DND-41 (cell line): Measurements from ENCODE around the gene ICA1.

Source experiments
- ATAC-seq: fragments of 200-7000 bp; cut with Tn5 transposase; 3 replicates; pipeline ENCODE4 v1.9.1; 2021; ENCODE audit warnings: low read depth; ENCODE audit not compliant: insufficient read depth
- DNase-seq: peaks from one replicate; pipeline ENCODE4 v3.0.0-alpha.2; 2020
- H2AFZ ChIP-seq: 2 replicates; pipeline ENCODE4 v1.6.0; 2012; ENCODE audit warnings: low read depth, low read length
- H3K27ac ChIP-seq: 2 replicates; pipeline ENCODE4 v1.5.1; 2012; ENCODE audit warnings: low read length, inconsistent platforms
- H3K27me3 ChIP-seq: fragments of 200-600 bp; sonication (generic); 2 replicates; pipeline ENCODE4 v1.6.0; 2012; ENCODE audit warnings: low read length, mild to moderate bottlenecking, inconsistent platforms; ENCODE audit not compliant: insufficient read depth, poor library complexity
- H3K36me3 ChIP-seq: 2 replicates; pipeline ENCODE4 v1.5.1; 2012; ENCODE audit warnings: low read length, inconsistent platforms; ENCODE audit not compliant: insufficient read depth
- H3K4me1 ChIP-seq: 2 replicates; pipeline ENCODE4 v1.5.1; 2012; ENCODE audit warnings: mild to moderate bottlenecking, low read length; ENCODE audit not compliant: insufficient read depth
- H3K4me2 ChIP-seq: 2 replicates; pipeline ENCODE4 v1.6.0; 2012; ENCODE audit warnings: mild to moderate bottlenecking, moderate library complexity, low read length, inconsistent platforms; ENCODE audit not compliant: insufficient read depth
- H3K4me3 ChIP-seq, 2 experiments: fragments of 200-600 bp in 1 of 2; shearing (Covaris generic) in 1 of 2; 2 replicates each; pipeline ENCODE4 v1.5.1; 2012 to 2016; ENCODE audit warnings: inconsistent platforms in 2 of 2, low read length in 2 of 2, mild to moderate bottlenecking in 2 of 2, low read depth in 1 of 2, moderate library complexity in 1 of 2
- H3K79me2 ChIP-seq: 2 replicates; pipeline ENCODE4 v1.6.0; 2012; ENCODE audit warnings: low read length, inconsistent platforms; ENCODE audit not compliant: insufficient read depth
- H3K9ac ChIP-seq: 2 replicates; pipeline ENCODE4 v1.6.0; 2012; ENCODE audit warnings: low read depth, mild to moderate bottlenecking, inconsistent platforms, low read length, moderate library complexity
- H3K9me3 ChIP-seq: 2 replicates; pipeline ENCODE4 v1.5.1; 2012; ENCODE audit warnings: low read length, moderate library complexity, mild to moderate bottlenecking, inconsistent platforms; ENCODE audit not compliant: insufficient read depth, severe bottlenecking
- H4K20me1 ChIP-seq: 2 replicates; pipeline ENCODE4 v1.6.0; 2012; ENCODE audit warnings: low read length; ENCODE audit not compliant: insufficient read depth
- EZH2 ChIP-seq: IDR thresholded peaks from 3 replicates; pipeline ENCODE4 v1.6.1; 2012; ENCODE audit warnings: borderline replicate concordance, low read depth, mild to moderate bottlenecking, moderate library complexity, low read length, inconsistent platforms; ENCODE audit not compliant: severe bottlenecking
- TF ChIP-seq, protein P1 (sequence below): IDR thresholded peaks from 2 replicates; pipeline ENCODE4 v1.5.1; 2012; ENCODE audit warnings: borderline replicate concordance, low read length, moderate library complexity, mild to moderate bottlenecking; ENCODE audit not compliant: poor library complexity, severe bottlenecking; ENCODE audit errors: extremely low read depth

Gene ICA1

DNA sequence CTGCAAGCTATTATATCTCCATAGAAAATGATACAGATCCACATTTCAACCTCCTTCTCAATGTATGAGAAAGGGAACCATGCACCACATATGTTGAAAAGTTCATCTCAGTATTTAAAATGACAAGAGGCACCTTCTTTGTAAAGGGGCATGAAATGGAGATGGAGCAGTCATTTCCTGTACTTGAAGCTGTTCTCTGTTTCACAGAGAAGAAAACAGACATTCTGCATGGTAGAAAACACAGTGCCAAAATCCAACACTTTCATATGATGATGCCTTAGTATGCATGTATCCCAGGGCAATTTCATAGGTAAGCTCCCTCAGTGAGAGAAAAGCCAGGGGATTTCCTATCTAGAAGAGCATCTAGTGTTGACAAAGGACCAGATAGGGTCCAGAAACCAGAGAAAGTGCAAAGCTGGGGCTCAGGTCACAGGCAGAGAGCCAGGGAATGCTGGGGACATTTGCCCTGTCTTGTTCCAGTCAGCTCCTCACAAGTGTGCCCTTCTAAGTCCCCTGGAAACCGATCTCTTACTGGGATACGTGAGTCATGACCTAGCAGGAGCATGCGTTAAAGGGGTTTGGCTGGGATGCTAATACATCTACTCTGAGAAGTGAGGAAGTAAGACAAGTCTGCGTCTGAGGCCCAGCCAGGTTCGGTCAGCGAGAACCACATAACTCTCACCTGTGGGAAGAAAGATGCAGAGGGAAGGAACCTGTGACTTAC lies 118.7 kb downstream of the ICA1 start:
- Histone ChIP-seq H3K36me3 (no peaks in the 10 kb centered on the region), H3K4me2 (no peak overlapping the region), H3K9ac (no peak overlapping the region), H2AFZ (no peak overlapping the region), H4K20me1 (no peaks in the 10 kb centered on the region), H3K4me1 (no peaks in the 10 kb centered on the region), H3K4me3 (no peak overlapping the region), H3K27ac (no peak overlapping the region), H3K27me3 (no peaks in the 10 kb centered on the region), H3K79me2 (no peaks in the 10 kb centered on the region), H3K9me3 (no peaks in the 10 kb centered on the region)
- ATAC-seq (no peak), DNase-seq (no peak)
- TF ChIP-seq, protein P1, sequence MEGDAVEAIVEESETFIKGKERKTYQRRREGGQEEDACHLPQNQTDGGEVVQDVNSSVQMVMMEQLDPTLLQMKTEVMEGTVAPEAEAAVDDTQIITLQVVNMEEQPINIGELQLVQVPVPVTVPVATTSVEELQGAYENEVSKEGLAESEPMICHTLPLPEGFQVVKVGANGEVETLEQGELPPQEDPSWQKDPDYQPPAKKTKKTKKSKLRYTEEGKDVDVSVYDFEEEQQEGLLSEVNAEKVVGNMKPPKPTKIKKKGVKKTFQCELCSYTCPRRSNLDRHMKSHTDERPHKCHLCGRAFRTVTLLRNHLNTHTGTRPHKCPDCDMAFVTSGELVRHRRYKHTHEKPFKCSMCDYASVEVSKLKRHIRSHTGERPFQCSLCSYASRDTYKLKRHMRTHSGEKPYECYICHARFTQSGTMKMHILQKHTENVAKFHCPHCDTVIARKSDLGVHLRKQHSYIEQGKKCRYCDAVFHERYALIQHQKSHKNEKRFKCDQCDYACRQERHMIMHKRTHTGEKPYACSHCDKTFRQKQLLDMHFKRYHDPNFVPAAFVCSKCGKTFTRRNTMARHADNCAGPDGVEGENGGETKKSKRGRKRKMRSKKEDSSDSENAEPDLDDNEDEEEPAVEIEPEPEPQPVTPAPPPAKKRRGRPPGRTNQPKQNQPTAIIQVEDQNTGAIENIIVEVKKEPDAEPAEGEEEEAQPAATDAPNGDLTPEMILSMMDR, result no peak
- TF ChIP-seq EZH2, result no peak

DNA sequence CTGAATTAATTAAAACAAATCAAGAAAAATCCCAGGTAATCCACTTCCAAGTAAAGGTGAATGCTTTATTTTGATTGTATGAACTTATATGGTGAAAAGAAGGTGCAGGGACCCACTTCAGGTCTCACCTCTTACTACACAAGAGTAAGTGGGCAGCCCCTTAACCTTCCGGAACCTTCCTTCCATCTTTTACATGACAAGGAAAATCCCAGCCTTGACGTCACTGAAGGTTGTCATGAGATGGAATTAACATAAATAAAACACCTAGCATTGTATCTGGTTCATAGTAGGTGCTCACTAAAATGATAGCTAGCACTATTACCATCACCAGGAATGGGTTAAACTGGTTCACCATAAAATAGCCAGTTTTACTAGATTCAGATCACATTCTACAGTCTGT lies 119.5 kb downstream of the ICA1 start:
- Histone ChIP-seq H2AFZ (no peak overlapping the region), H4K20me1 (no peaks in the 10 kb centered on the region), H3K4me2 (no peak overlapping the region), H3K9me3 (no peaks in the 10 kb centered on the region), H3K79me2 (no peaks in the 10 kb centered on the region), H3K4me1 (no peaks in the 10 kb centered on the region), H3K27ac (no peak overlapping the region), H3K36me3 (no peaks in the 10 kb centered on the region), H3K27me3 (no peaks in the 10 kb centered on the region), H3K4me3 (no peak overlapping the region), H3K9ac (no peak overlapping the region)
- ATAC-seq, result no peak
- DNase-seq, result no peak
- TF ChIP-seq, protein P1, result no peak
- no peak for TF ChIP-seq EZH2

DNA sequence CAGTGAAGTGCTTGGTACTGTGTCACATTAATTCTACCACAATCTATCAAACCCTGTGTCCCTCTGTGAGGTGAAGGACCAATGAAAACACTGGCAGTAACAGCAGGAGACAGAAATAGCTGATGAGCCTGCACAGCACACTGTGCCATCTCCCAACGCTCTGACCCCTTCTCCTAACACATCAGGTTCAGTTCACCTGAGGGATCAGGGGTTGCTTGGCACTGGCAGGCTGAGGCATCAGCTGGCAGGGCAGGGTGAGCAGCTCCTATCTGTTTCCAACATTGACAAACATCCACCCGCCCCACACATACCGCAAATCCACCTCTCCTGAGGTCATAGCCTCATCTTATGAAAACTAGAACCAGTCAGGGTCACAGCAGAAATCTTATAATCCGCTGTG lies 120.9 kb downstream of the ICA1 start:
- no peak overlapping the region for H3K27ac ChIP-seq
- H3K4me2 ChIP-seq, result no peak overlapping the region
- H3K9ac ChIP-seq, result no peak overlapping the region
- H3K36me3 ChIP-seq, result no peaks in the 10 kb centered on the region
- no peaks in the 10 kb centered on the region for H3K9me3 ChIP-seq
- ATAC-seq (no peak), DNase-seq (no peak)
- H3K4me3 ChIP-seq, result no peak overlapping the region
- no peaks in the 10 kb centered on the region for H4K20me1 ChIP-seq
- no peaks in the 10 kb centered on the region for H3K27me3 ChIP-seq
- H3K4me1 ChIP-seq, result no peaks in the 10 kb centered on the region
- no peaks in the 10 kb centered on the region for H3K79me2 ChIP-seq
- no peak overlapping the region for H2AFZ ChIP-seq
- TF ChIP-seq, protein P1, result no peak
